GM23248 (cell line): Measurements from ENCODE around the gene QSOX2. TPM values are rescaled to one million over a fixed set of nuclear protein-coding genes. Genes with fewer than 3 reads are reported as not detected.
"Not testable (repeated sequence)": the region's sequence is repeated elsewhere in the genome, so short reads cannot be mapped to it uniquely, and the experiment has no call there.

Experiments used
- DNase-seq: peaks from one replicate; pipeline ENCODE4 v3.0.0-alpha.2; 2015
- H2AFZ ChIP-seq: fragments of 200-600 bp; sonication (generic); 2 replicates; pipeline ENCODE4 v1.6.1; 2016; ENCODE audit warnings: antibody characterized with exemption
- H3F3A ChIP-seq: fragments of 200-600 bp; sonication (generic); 2 replicates; pipeline ENCODE4 v1.6.1; 2016; ENCODE audit warnings: mild to moderate bottlenecking, antibody characterized with exemption, mixed run types; ENCODE audit not compliant: insufficient read depth
- H3K27ac ChIP-seq: fragments of 200-600 bp; sonication (generic); 2 replicates; pipeline ENCODE4 v1.5.1; 2016; ENCODE audit warnings: mild to moderate bottlenecking
- H3K27me3 ChIP-seq: fragments of 200-600 bp; sonication (generic); replicated peaks from 2 replicates; pipeline ENCODE4 v1.6.1; 2016; ENCODE audit warnings: mild to moderate bottlenecking; ENCODE audit not compliant: insufficient read depth
- H3K36me3 ChIP-seq: fragments of 200-600 bp; sonication (generic); 2 replicates; pipeline ENCODE4 v1.6.1; 2016; ENCODE audit warnings: low read depth, mild to moderate bottlenecking
- H3K4me1 ChIP-seq: fragments of 200-600 bp; sonication (generic); 2 replicates; pipeline ENCODE4 v1.6.1; 2016; ENCODE audit warnings: mild to moderate bottlenecking; ENCODE audit not compliant: insufficient read depth
- H3K4me2 ChIP-seq: fragments of 200-600 bp; sonication (generic); one replicate; pipeline ENCODE4 v1.6.1; 2016; ENCODE audit warnings: mild to moderate bottlenecking; ENCODE audit not compliant: unreplicated experiment
- H3K4me3 ChIP-seq: fragments of 200-600 bp; sonication (generic); 2 replicates; pipeline ENCODE4 v1.5.1; 2016; ENCODE audit warnings: mild to moderate bottlenecking
- H3K79me2 ChIP-seq: fragments of 200-600 bp; sonication (generic); 2 replicates; pipeline ENCODE4 v1.6.1; 2016; ENCODE audit warnings: mild to moderate bottlenecking; ENCODE audit not compliant: insufficient read depth
- H3K9ac ChIP-seq: fragments of 200-600 bp; sonication (generic); 2 replicates; pipeline ENCODE4 v1.6.1; 2016; ENCODE audit warnings: mild to moderate bottlenecking
- H3K9me2 ChIP-seq: fragments of 200-600 bp; sonication (generic); 2 replicates; pipeline ENCODE4 v1.6.1; 2016; ENCODE audit warnings: mixed run types, mild to moderate bottlenecking, moderate library complexity; ENCODE audit not compliant: insufficient read depth
- H3K9me3 ChIP-seq: fragments of 200-600 bp; sonication (generic); one replicate; pipeline ENCODE4 v1.6.1; 2017; ENCODE audit warnings: low read depth
- H4K20me1 ChIP-seq: fragments of 200-600 bp; sonication (generic); 2 replicates; pipeline ENCODE4 v1.6.0; 2016; ENCODE audit not compliant: insufficient read depth
- EZH2 ChIP-seq: fragments of 200-600 bp; sonication (generic); IDR thresholded peaks from 2 replicates; pipeline ENCODE4 v1.6.1; 2018; ENCODE audit warnings: antibody characterized with exemption, mild to moderate bottlenecking; ENCODE audit not compliant: insufficient read depth, poor library complexity, severe bottlenecking
- EZH2phosphoT487 ChIP-seq: fragments of 200-600 bp; sonication (generic); IDR thresholded peaks from 2 replicates; pipeline ENCODE4 v1.6.1; 2018; ENCODE audit warnings: antibody characterized with exemption, moderate library complexity, mild to moderate bottlenecking, low read depth; ENCODE audit not compliant: insufficient read depth
- WGBS, 2 experiments: methylation state at CpG; one replicate each; pipeline ENCODE4 v1.1.6; 2015 to 2017; ENCODE audit warnings: low lambda C conversion rate in 2 of 2, low coverage in 1 of 2; ENCODE audit errors: missing lambda C conversion rate in 2 of 2; 5-methylcytosine and 5-hydroxymethylcytosine counted together
- in situ Hi-C: fragments of 300-500 bp; cut with MboI; formaldehyde crosslinking; loops from 2 replicates; pipeline ENCODE4 v1.15.0; 2020
- polyA plus RNA-seq: library from polyadenylated mRNA; unstranded; fragments of >200 nt; fragmentation: Nextera tagmentation; extraction: Ambion mirVana; gene quantifications from 2 replicates; pipeline ENCODE4 v1.2.1, GENCODE V29; 2016
- total RNA-seq: library from RNA; depleted of rRNA; stranded (reverse); fragments of >200 nt; shearing (Covaris generic); gene quantifications from 2 replicates; pipeline ENCODE4 v1.2.3, GENCODE V29; 2014

QSOX2 gene
- total and polyA plus RNA-seq, 2 experiments from 2014 or later, result 1.9 to 11.7 TPM

DNA sequence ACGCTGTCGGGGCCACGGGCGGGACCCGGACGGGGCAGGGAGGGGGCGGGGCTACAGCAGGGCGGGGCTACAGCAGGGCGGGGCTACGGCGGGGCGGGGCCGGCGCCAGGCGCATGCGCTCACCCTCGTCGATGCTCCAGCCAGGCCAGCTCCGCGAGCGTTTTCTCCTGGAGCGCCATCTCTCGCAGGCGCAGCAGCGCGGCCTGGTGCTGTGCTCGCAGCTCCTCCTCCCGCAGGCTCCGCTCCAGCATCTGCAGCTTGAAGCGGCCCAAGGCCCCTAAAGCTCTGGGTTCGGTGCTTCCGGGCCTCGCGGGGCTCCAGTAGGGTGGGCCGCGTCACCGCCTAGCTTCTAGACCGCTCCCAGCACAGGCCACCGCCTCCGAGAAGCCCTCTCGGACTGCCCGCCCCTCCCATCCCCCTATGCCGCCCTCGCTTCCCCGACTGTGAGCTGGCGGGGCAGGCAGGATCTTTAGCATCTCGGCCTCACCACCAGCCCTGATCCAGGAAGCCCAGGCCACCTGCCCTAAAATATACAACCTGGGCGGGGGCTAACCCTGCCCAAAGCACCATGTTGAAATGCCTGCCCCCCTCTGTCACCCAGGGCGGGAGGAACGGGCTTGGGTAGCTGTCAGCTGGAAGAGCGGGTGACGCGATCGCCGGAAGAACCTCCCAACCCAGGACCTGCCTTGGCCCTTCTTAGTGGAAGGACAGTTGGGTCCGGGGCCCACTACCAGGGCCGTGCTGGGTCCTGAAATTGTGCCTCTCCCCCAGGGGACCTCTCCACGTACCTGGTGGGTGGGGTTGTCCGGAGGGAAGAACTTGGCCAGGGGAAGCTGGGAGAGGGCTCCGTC is 21.9 kb upstream of the QSOX2 start:
- no peaks in the 10 kb centered on the region for H3K36me3 ChIP-seq
- no peak for TF ChIP-seq EZH2
- no peak for TF ChIP-seq EZH2phosphoT487
- H3K4me3 ChIP-seq, result peak overlapping the region; percentile 73
- peaks cover 4% of the 10 kb centered on the region for H3K27me3 ChIP-seq
- no peaks in the 10 kb centered on the region for H3K4me1 ChIP-seq
- no peaks in the 10 kb centered on the region for H3K9me3 ChIP-seq
- peak; percentile 94 for DNase-seq
- WGBS, 2 experiments, result 14 to 30% methylated on average over 21 to 60 of the region's 60 CpGs
- no peaks in the 10 kb centered on the region for H4K20me1 ChIP-seq
- H3K79me2 ChIP-seq, result no peaks in the 10 kb centered on the region
- no peaks in the 10 kb centered on the region for H3F3A ChIP-seq
- in situ Hi-C loops, result no loop called here
- H3K9me2 ChIP-seq, result no peaks in the 10 kb centered on the region
- no peak overlapping the region for H3K27ac ChIP-seq
- peak overlapping the region; percentile 81 for H2AFZ ChIP-seq
- peak overlapping the region; percentile 73 for H3K9ac ChIP-seq
- H3K4me2 ChIP-seq, result peak overlapping the region; percentile 80

- H3K4me3 ChIP-seq, in situ Hi-C loops: not testable (repeated sequence)
Measured at GRCh38 chr9:136266641-136267040, 21.0 kb upstream of the QSOX2 start.

DNA sequence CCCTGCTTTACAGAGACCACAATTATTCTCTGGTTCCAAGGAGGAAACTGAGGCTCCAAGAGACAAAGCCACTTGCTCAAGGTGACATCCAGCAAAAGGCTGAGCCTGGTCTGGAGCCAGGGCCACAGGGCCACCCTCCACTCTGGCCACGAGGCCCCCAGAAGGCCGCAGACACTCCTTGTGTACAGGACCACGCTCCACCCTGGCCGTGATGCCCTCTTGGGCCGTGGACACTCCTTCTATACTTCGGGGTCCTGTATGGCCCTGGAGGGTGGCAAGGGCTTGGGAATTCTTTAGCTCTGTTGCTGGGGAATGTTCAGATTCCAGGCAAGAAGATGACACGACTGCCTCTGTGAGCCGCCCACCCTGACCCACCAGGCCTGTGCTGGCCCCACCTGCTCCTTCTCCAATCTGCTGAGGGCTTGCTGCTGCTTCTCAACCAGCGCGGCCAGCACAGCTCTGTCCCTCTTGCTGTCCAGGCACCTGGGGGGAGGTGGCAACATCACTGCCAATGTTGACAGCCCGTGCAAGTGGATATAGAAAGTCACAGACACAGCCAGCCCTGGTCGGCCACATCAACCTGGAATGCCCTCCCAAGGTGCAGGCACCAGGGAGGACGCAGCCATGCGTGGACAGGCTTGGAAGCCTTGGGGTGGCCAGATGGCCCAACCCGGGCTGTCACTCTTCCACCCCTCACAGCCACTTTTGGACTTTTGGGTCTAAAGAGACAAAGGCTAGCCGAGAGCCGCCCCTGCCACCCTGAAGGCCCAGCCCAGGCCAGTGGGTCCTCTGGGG is 20.1 kb upstream of the QSOX2 start:
- Histone ChIP-seq H3F3A (no peaks in the 10 kb centered on the region), H3K4me2 (no peak overlapping the region), H3K9me3 (no peaks in the 10 kb centered on the region), H3K4me1 (no peaks in the 10 kb centered on the region), H3K9ac (no peak overlapping the region), H3K36me3 (no peaks in the 10 kb centered on the region), H3K27ac (no peak overlapping the region), H4K20me1 (no peaks in the 10 kb centered on the region), H3K79me2 (no peaks in the 10 kb centered on the region), H2AFZ (no peak overlapping the region), H3K27me3 (peaks cover 4% of the 10 kb centered on the region), H3K9me2 (no peaks in the 10 kb centered on the region), H3K4me3 (no peak overlapping the region)
- in situ Hi-C loops, result no loop called here
- 73% methylated on average over 16 to 17 of the region's 17 CpGs for WGBS, 2 experiments
- TF ChIP-seq EZH2, result no peak
- no peak for TF ChIP-seq EZH2phosphoT487
- no peak for DNase-seq

More at GRCh38 chr9:136266641-136267040, 21.0 kb upstream of the QSOX2 start:
- H3K27me3 ChIP-seq, H3K9me3 ChIP-seq, H3K9ac ChIP-seq, DNase-seq, H3K9me2 ChIP-seq, H3K27ac ChIP-seq, H3K4me1 ChIP-seq, H3K79me2 ChIP-seq, H3K36me3 ChIP-seq, H3F3A ChIP-seq, H3K4me2 ChIP-seq, H4K20me1 ChIP-seq: not testable (repeated sequence)
- H2AFZ ChIP-seq, result peak overlapping the region; percentile 72
- 88% methylated on average over 17 to 18 of the region's 18 CpGs for WGBS, 2 experiments

- H3K27ac ChIP-seq, result no peak overlapping the region
- H3K9me3 ChIP-seq, result no peaks in the 10 kb centered on the region
- peaks cover 3% of the 10 kb centered on the region for H3K27me3 ChIP-seq
- no peak overlapping the region for H3K4me2 ChIP-seq
- H2AFZ ChIP-seq, result no peak overlapping the region
- H3K79me2 ChIP-seq, result no peaks in the 10 kb centered on the region
- H3K36me3 ChIP-seq, result no peaks in the 10 kb centered on the region
- H3K4me3 ChIP-seq, result no peak overlapping the region
- no peak for TF ChIP-seq EZH2
- no peak for TF ChIP-seq EZH2phosphoT487
- no peaks in the 10 kb centered on the region for H3K4me1 ChIP-seq
- no peak overlapping the region for H3K9ac ChIP-seq
- H3K9me2 ChIP-seq, result no peaks in the 10 kb centered on the region
- in situ Hi-C loops, result no loop called here
- WGBS, 2 experiments, result 58 to 62% methylated on average over 18 to 24 of the region's 24 CpGs
- H3F3A ChIP-seq, result no peaks in the 10 kb centered on the region
- no peaks in the 10 kb centered on the region for H4K20me1 ChIP-seq
- no peak for DNase-seq
Measured at GRCh38 chr9:136264441-136265405, 19.1 kb upstream of the QSOX2 start.
